PC-3 (cell line): ENCODE results near the gene CYP1B1. TPM values are rescaled to one million over a fixed set of nuclear protein-coding genes. Genes with fewer than 3 reads are reported as not detected.

Experiments used
- ATAC-seq: fragments of 200-7000 bp; cut with Tn5 transposase; 2 replicates; pipeline ENCODE4 v1.9.1; 2020; ENCODE audit warnings: mild to moderate bottlenecking, moderate library complexity
- BruUV-seq: library from RNA; stranded (reverse); fragments of 400-500 nt; replicated peaks from 2 replicates; lab custom pipeline; 2021; lab: Mats Ljungman, UMichigan
- CTCF ChIA-PET: fragments of 300-600 bp; sonication (Branson Sonifier 250); formaldehyde crosslinking; loops from one replicate; lab custom pipeline; 2022; ENCODE audit warnings: antibody characterized with exemption; lab: Charles Lee
- POLR2A ChIA-PET: fragments of 300-600 bp; sonication (Branson Sonifier 250); formaldehyde crosslinking; loops from one replicate; lab custom pipeline; 2022; ENCODE audit warnings: antibody characterized with exemption; ENCODE audit not compliant: unreplicated experiment; lab: Charles Lee
- DNase-seq: peaks from one replicate; pipeline ENCODE4 v3.0.0-alpha.2; 2015
- H2AFZ ChIP-seq: fragments of 300-600 bp; sonication (generic); 2 replicates; pipeline ENCODE4 v1.6.0; 2016; ENCODE audit warnings: antibody characterized with exemption, low read length
- H3F3A ChIP-seq: fragments of 300-600 bp; sonication (generic); one replicate; pipeline ENCODE4 v1.6.0; 2017; ENCODE audit warnings: antibody characterized with exemption, low read length, control low read depth, mild to moderate bottlenecking; ENCODE audit not compliant: unreplicated experiment
- H3K27ac ChIP-seq: fragments of 300-600 bp; sonication (generic); 2 replicates; pipeline ENCODE4 v1.5.1; 2016; ENCODE audit warnings: mild to moderate bottlenecking, low read length
- H3K27me3 ChIP-seq: fragments of 300-600 bp; sonication (generic); 2 replicates; pipeline ENCODE4 v1.6.1; 2016; ENCODE audit warnings: low read length, mixed read lengths
- H3K36me3 ChIP-seq: fragments of 300-600 bp; sonication (generic); 2 replicates; pipeline ENCODE4 v1.6.1; 2016; ENCODE audit warnings: low read depth, mixed run types, low read length, mixed read lengths
- H3K4me1 ChIP-seq: fragments of 300-600 bp; sonication (generic); 2 replicates; pipeline ENCODE4 v1.5.1; 2016; ENCODE audit warnings: low read length; ENCODE audit not compliant: insufficient read depth
- H3K4me2 ChIP-seq: fragments of 300-600 bp; sonication (generic); 2 replicates; pipeline ENCODE4 v1.6.0; 2016; ENCODE audit warnings: low read length
- H3K4me3 ChIP-seq: fragments of 300-600 bp; sonication (generic); 2 replicates; pipeline ENCODE4 v1.5.1; 2016; ENCODE audit warnings: mild to moderate bottlenecking, low read length, mixed read lengths
- H3K79me2 ChIP-seq: fragments of 300-600 bp; sonication (generic); 2 replicates; pipeline ENCODE4 v1.6.1; 2017; ENCODE audit warnings: low read length, mixed read lengths
- H3K9ac ChIP-seq: fragments of 300-600 bp; sonication (generic); 2 replicates; pipeline ENCODE4 v1.6.0; 2016; ENCODE audit warnings: mild to moderate bottlenecking, low read length
- H3K9me2 ChIP-seq: fragments of 300-600 bp; sonication (generic); replicated peaks from 2 replicates; pipeline ENCODE4 v1.6.1; 2016; ENCODE audit warnings: mixed run types, low read length, mixed read lengths
- H3K9me3 ChIP-seq: fragments of 300-600 bp; sonication (generic); 2 replicates; pipeline ENCODE4 v1.6.1; 2016; ENCODE audit warnings: low read length, mixed read lengths
- H4K20me1 ChIP-seq: fragments of 300-600 bp; sonication (generic); 2 replicates; pipeline ENCODE4 v1.6.1; 2016; ENCODE audit warnings: low read length, mixed read lengths
- CTCF ChIP-seq: fragments of 300-600 bp; sonication (generic); conservative IDR thresholded peaks from 2 replicates; pipeline ENCODE4 v1.5.1; 2017; ENCODE audit warnings: antibody characterized with exemption, low read depth, mild to moderate bottlenecking, low read length
- EZH2 ChIP-seq: fragments of 300-600 bp; sonication (generic); IDR thresholded peaks from one replicate; pipeline ENCODE4 v1.6.1; 2017; ENCODE audit warnings: antibody characterized with exemption, mild to moderate bottlenecking, low read length; ENCODE audit not compliant: unreplicated experiment
- EZH2phosphoT487 ChIP-seq: fragments of 300-600 bp; sonication (generic); IDR thresholded peaks from 2 replicates; pipeline ENCODE4 v1.6.1; 2018; ENCODE audit warnings: mild to moderate bottlenecking, antibody characterized with exemption, low read length, borderline replicate concordance
- intact Hi-C: fragments of 100-400 bp; cut with micrococcal nuclease; formaldehyde crosslinking; loops from 2 replicates; pipeline ENCODE4 v1.9.0; 2023
- total RNA-seq: library from RNA; depleted of rRNA; stranded (reverse); fragments of >200 nt; gene quantifications from 2 replicates; pipeline ENCODE4 v1.2.3, GENCODE V29; 2014

The CYP1B1 gene
- total RNA-seq, 1 experiment from 2014 or later, result 37.2 TPM

DNA sequence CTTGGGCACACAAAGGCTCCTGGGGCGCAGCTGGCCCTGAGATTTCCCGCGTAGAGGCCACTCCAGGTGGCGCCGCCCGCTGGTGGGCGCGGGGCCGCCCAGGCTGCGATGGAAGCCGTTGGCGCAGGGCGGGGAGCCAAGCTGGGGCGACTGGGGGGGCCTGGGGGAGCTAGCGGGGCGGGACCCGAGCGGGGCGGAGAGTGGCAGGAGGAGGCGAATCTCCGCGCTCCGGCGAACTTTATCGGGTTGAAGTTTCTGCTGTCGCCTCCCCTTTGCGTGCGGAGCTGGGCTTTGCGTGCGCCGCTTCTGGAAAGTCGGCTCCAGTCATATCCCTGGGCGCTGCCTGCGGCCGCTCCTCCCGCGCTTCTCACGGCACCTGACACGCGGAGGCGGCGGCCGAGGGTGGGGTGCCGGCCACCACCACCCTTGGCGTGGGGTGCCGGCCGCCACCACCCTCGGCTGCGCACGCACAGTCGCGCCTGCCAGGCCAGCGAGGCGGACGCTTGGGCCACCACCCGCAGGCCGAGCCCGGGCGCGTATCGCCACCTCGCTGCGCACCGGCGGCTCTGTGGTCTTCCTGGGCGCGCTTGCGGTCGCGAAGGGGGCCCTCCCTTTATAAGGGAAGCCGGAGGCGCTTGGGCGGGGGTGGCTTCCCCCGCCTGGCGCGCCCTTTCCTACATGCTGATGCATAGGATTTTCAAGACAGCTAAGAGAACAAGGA lies 919 bp upstream of the CYP1B1 start:
- ChIA-PET POLR2A (interaction anchor here (0.6 kb wide), 1 partner anchor 12 kb away, joined by 19 read pairs; no protein-coding TSS in a partner anchor), CTCF (interaction anchor here (0.6 to 0.8 kb wide), 4 partner anchors 19 to 172 kb away, joined by 3 to 8 read pairs (median 6); no protein-coding TSS in a partner anchor)
- Histone ChIP-seq H3F3A (no peaks in the 10 kb centered on the region), H3K4me1 (peaks cover 27% of the 10 kb centered on the region), H3K27me3 (peaks cover 34% of the 10 kb centered on the region), H3K27ac (peak overlapping the region; percentile 85), H3K36me3 (no peaks in the 10 kb centered on the region), H3K9me2 (no peaks in the 10 kb centered on the region), H3K79me2 (peaks cover 38% of the 10 kb centered on the region), H3K4me3 (peak overlapping the region; percentile 69), H3K9me3 (no peaks in the 10 kb centered on the region), H3K4me2 (peak overlapping the region; percentile 83), H2AFZ (peak overlapping the region; percentile 55), H3K9ac (peak overlapping the region; percentile 90), H4K20me1 (no peaks in the 10 kb centered on the region)
- BruUV-seq, result no TSS peak
- DNase-seq (peak; percentile 84), ATAC-seq (peak; percentile 44)
- TF ChIP-seq EZH2phosphoT487 (peak; percentile 98), EZH2 (no peak)
- intact Hi-C loops, result loop anchor here (1.0 to 5.0 kb wide), 3 partner anchors 40 to 95 kb away; no protein-coding TSS in a partner anchor

DNA sequence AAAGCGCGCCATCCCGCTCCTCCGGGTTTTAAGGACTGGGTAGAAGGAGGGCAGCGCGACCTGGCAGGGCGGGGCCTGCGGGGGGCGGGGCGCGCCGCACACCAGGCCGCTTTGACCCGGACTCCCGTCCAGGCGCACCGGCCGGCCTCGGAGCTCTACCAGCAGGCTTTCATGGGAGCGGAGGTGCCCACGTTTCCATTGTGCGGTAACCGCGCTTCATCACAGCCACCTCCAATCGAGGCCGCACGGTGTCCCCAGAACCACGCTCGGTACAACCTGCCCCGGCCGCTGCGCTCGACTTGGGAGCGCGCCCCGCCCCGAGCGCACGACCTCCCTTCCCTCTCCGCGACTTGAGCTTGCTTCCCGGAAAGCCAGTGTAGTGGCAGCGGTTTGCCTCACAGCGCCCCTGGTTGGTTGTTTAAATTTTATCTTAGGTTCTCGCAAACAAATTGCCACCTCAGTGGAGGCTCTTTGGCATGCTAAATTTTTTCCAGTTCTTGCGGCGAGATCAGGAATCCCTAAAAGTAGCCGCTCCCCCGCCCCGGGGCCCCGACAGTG lies 280 bp upstream of the CYP1B1 start:
- Histone ChIP-seq H3K4me1 (peaks cover 27% of the 10 kb centered on the region), H3K4me2 (peak overlapping the region; percentile 83), H4K20me1 (no peaks in the 10 kb centered on the region), H3K27ac (peak overlapping the region; percentile 85), H3K79me2 (peaks cover 43% of the 10 kb centered on the region), H3K9me2 (no peaks in the 10 kb centered on the region), H3K36me3 (no peaks in the 10 kb centered on the region), H3K9ac (peak overlapping the region; percentile 90), H2AFZ (peak overlapping the region; percentile 55), H3F3A (no peaks in the 10 kb centered on the region), H3K9me3 (no peaks in the 10 kb centered on the region), H3K27me3 (peaks cover 34% of the 10 kb centered on the region), H3K4me3 (peak overlapping the region; percentile 69)
- TF ChIP-seq EZH2 (no peak), CTCF (peak; percentile 65; the same call in 1 of the 2 replicates)
- DNase-seq (peak; percentile 74), ATAC-seq (peak; percentile 52)
- ChIA-PET POLR2A (interaction anchor here (0.6 kb wide), 2 partner anchors 12 to 199 kb away, joined by 5 to 19 read pairs; no protein-coding TSS in a partner anchor), CTCF (interaction anchor here (0.6 to 0.8 kb wide), 4 partner anchors 20 to 173 kb away, joined by 3 to 8 read pairs (median 6); no protein-coding TSS in a partner anchor)
- no TSS peak for BruUV-seq
- intact Hi-C loops, result loop anchor here (5.0 kb wide), 2 partner anchors 41 to 94 kb away; no protein-coding TSS in a partner anchor

DNA sequence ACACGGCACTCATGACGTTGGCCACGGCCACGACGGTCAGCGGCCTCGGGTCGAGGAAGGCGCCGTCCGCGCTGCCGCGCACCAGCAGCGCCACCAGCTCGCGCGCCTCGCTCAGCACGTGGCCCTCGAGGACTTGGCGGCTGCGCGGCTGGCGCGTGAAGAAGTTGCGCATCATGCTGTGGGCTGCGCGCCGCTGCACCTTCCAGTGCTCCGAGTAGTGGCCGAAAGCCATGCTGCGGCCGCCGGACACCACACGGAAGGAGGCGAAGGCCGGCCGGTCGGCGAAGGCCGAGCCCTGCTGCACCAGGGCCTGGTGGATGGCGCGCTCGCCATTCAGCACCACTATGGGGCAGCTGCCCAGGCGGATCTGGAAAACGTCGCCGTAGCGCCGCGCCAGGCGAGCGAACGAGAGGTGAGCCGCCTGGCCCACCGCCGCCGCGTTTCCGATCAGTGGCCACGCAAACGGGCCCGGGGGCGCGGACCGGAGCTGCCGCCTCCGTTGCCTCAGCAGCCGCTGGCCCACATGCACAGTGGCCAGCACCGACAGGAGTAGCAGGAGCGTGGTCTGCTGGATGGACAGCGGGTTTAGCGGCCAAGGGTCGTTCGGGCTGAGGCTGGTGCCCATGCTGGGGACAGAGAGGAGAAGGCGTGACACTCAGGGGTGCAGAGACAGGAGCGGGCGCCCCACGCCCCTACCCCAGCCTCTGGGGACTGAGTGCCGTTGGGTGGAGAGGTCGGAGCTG lies 1.0 kb downstream of the CYP1B1 start:
- Histone ChIP-seq H3K4me2 (peak overlapping the region; percentile 83), H3F3A (no peaks in the 10 kb centered on the region), H3K36me3 (no peaks in the 10 kb centered on the region), H3K27me3 (peaks cover 34% of the 10 kb centered on the region), H2AFZ (peak overlapping the region; percentile 55; the same call in 1 of the 2 replicates), H3K9ac (peak overlapping the region; percentile 90), H3K4me1 (peaks cover 27% of the 10 kb centered on the region), H3K27ac (peak overlapping the region; percentile 85), H3K4me3 (peak overlapping the region; percentile 69), H3K79me2 (peaks cover 52% of the 10 kb centered on the region), H4K20me1 (no peaks in the 10 kb centered on the region), H3K9me2 (no peaks in the 10 kb centered on the region), H3K9me3 (no peaks in the 10 kb centered on the region)
- ChIA-PET POLR2A (interaction anchor here (0.7 kb wide), 1 partner anchor 39 kb away, joined by 3 read pairs; no protein-coding TSS in a partner anchor), CTCF (no interaction called here)
- intact Hi-C loops, result loop anchor here (5.0 kb wide), 2 partner anchors 42 to 93 kb away; no protein-coding TSS in a partner anchor
- BruUV-seq, result no TSS peak
- ATAC-seq (no peak), DNase-seq (peak; percentile 39)
- TF ChIP-seq EZH2 (peak; percentile 46), EZH2phosphoT487 (no peak)
